D341Med (cell line): ENCODE data around the gene BAIAP2.

Source experiments
- DNase-seq: peaks from one replicate; pipeline ENCODE4 v3.0.0; 2012; ENCODE audit warnings: low spot score

The BAIAP2 gene

DNA sequence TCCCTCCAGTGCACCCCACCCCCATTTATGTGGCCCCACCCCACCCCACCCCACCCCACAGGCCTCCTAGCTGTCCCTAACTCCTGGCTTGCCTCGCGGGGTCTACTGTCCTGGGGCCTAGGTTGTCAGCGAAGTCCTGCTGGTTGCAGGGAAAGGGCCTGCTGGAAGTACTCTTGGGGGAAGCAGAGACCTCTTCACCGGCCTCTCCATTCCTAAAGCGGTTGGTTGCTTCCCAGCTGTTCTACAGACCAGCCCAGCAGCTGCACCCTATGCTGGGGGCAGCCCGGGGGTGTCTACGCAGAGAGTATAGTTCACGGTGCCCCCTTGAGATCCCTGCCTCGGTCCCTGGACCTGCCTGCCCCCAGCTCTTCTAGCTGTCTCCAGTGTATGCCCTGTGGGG is 56.2 kb downstream of the BAIAP2 start:
- DNase-seq = no peak

DNA sequence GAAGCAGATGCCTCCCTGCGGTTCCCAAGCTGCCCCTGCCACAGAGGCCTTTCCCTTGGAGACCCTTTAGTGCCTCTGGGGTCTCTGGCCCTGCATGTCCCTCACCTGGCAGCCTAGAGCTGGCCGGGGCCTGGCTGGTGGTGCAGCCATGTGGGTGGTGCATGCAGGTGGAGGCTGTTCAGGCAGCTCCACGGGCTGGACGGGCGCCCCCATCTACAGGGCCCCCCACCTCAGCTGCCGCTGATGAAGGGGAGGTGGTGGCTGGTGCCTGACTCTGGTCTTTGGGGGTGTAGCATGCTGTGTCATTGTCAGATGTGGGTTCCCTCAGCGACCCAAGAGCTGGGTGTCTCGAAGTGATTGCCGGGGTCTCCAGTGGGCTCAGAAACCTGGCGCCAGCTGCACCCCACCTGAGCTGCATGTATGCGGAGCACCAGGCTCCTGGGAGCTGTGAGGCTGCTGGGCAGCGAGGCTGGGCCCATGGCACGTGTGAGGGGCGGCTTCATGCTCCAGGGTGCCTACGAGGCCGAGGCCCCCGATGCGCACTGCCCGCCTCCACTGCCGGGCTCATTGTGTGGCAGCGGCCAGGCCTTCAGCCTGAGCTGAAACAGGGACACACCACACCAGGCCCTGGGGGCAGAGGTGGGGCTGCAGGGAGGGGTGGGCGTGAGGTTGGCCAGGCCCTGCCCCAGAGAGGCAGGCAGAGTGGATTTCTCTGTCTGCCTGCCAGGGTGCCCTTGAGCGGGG is 57.0 kb downstream of the BAIAP2 start:
- no peak for DNase-seq

DNA sequence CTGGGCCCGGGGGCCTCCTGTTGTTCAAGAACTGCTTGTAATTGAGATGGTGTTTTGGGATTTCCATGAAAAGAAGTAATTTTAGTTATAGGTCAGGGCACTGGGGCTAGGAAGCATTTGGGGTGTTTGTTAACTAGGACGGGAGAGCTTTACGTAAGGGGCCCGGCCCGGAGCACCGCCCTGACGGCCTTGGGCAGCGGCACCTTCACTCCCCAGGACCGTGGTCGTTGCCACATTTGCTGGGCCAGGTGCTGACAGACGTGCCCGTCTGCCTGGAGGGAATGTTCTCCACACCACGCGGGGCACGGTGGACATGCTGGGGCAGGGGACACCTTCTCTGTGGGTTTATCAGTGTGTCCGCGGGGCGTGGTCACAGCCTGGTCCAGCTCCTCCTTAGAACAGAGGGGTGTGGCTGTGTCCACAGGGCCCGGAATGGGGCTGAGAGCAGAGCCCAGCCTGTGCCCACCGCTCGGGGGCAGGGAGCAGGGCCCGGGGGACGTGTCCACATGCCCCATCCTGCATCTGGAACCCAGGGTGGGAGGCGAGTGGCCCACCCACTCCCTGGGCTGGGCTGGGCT is 57.7 kb downstream of the BAIAP2 start:
- no peak for DNase-seq

DNA sequence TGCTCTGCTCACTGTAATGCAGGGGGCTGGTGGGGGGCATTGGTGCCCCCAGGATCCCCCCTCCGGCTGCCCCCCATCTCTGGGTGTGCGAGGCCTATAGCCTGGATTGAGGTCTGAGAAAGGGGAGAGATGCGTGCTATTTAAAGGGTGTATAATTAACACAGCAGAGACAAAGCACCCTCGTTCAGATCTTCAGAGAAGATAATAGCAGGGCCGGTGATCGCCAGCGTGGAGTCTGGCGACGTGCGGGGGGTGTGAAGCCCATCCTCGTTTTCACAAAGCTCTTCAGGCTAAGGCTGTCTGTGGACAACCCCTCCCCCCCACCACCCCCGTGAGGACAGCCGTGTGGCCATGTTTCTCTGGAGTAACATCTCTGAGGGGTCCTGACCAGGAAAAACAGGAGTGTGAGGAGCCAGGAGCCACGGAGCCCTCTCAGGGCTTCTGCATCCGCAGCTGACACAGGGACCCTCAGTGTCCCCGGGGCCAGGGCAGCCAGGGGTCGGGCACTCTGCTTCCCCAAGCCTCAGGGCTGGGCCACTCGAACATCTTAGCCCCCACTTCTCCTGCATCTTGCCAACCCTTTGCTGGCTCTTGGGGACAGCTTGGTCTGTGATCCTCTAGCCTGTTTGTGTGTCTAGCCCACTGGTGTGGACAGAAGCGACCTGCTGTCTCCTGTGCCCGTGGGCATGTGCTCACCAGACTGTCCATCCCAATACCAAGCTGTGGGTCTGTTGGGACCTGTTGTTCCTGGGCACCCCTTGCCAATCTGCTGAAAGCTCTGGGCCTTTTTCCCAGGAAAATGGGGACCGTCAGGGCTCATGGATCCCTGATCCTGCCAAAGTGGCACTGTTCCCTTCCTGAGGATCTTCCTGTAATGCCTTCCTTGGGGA is 58.9 kb downstream of the BAIAP2 start:
- DNase-seq = no peak

DNA sequence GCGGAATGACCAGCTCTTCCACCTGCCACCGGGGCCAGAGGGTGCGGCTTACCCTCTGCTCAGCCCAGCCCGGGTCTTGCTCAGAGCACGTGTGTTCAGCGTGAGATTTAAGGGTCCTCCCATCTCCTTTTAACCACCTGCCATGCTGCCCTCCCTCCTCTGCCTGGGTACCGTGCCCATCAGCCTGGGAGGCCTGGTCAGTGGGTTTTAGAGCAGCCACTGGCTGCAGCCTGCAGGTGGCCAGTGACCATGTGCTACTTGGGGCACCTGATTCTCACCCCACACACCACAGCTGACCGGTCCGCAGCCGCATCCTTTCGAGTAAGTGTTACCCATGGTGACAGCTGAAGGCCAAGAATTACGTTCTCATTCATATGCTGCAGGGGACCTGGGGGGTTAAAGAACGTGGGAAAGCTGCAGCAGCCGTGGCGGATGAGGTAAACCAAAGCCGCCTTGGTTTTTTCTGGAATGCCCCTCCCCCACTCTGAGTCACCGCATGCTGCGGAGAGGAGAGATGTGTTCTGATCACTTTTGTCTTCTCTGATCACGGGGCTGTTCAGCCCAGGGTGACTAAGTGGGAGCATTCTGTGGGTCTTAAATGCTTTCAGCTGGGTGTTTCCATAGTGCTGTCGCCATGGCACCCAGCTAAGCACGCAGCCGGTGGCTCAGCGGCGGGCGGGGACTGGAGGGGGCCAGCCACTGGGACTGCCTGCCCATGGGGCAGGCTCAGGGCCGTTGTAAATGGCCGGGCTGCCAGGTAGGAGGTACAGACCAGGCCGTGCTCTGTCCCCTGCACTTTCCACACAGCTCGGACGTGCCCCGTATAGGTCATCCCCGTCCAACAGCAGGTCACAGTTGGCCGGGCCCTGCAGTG is 59.8 kb downstream of the BAIAP2 start:
- peak; percentile 93 for DNase-seq

DNA sequence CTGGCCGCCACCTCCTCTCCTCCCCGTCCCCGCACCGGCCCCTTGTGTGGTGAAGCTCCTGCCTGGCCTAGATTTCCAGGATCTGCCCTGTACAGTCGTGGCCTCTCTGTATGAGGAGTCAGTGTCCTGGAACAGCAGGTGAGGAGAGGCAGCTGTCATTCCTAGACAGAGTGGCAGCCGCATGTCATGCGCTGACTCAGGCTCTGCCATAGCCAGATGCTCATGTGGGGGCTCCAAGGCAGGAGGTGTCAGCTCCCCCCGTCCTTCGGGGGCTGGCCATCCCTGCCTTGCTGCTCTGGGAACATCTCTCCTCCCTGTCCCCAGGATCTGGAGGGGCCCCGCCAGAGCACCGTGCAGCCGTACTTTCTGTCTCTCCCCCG is 60.4 kb downstream of the BAIAP2 start:
- DNase-seq = no peak

DNA sequence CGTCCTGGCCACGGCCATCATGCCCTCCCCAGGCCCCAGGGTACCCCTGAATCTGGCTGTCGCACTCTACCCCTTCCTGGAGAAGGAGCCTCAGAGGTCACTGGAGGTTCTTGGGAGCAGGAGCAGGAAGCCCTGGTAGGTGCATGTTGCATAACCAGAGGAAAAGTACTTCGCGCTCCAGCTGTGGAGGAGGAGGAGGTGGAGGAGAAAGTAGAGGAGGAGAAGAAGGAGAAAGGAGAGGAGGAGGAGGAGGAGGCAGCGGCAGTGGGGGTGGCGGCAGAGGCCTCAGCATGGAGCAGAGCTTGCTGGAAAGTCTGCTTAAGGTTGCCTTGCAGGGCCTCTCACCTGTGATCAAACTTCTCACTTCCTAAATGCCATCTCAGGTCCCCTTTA is 61.8 kb downstream of the BAIAP2 start:
- DNase-seq = no peak

DNA sequence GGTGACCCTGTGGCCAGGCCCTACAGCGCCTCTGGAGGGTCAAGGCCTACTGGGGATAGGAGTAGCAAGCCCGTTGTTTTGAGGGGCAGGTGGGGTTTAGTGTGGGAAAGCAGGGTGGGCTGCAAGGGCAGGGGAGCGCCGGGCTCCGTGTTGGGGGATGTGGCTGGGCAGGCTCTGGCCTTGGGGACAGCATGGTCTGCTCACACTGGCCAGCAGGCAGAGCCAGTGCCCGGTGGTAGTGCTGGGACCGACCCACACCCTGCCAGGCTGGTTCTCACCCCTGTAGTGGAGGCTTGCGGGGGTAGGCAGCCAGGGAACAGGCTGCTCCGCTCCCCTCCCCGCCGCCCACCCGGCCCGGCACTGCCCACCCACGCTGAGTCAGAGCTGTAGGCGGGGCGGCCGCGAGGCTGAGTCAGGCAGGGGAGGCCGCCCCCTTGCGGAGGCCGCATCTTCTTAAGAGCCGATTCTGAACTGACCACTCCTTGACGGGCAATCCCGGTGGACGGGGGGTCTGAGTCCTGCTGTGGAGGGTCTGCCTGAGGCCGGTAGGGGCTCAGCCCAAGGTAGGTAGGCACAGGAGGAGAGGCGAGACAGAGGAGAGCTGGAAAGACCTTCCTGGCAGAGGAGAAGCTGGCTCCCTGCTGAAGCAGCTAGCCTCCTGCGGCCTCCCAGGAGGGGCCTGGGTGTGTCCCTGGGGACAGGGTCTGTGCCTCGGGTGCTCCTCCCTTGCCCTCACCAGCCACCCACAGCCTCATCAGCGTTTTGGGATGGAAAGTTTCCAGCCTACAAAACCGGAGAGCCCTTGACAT is 62.4 kb downstream of the BAIAP2 start:
- no peak for DNase-seq

DNA sequence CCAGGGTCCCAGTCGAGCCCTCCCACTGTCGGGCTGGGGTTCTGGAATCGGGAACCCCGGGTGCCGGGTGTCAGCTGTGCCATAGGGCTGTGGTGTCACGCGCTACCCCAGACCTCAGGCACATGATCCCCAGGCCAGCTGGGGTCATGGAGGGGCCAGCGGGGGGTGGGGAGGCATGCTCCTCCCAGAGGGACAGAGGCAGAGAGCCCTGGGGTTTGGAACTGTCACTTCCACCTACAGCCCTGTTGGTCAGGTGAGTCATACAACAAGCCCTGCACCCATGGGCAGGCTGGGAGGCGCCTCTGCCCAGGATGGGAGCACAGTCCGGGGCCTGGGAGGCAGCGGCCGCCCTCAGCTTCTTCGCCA is 63.0 kb downstream of the BAIAP2 start:
- DNase-seq = no peak

DNA sequence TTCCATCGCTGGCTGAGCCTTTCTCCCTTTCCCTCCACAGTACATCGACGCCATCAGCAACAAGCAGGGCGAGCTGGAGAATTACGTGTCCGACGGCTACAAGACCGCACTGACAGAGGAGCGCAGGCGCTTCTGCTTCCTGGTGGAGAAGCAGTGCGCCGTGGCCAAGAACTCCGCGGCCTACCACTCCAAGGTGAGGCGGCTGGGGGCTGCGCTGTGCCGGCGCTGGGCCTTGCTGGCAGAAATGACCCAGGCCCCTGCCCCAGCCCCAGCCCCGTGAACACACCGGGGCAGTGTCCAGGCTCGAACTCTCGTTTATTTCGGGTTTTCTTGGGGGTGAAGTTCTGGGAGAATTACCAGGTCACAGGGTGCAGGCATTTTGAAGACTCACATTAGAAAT is 64.9 kb downstream of the BAIAP2 start:
- no peak for DNase-seq

DNA sequence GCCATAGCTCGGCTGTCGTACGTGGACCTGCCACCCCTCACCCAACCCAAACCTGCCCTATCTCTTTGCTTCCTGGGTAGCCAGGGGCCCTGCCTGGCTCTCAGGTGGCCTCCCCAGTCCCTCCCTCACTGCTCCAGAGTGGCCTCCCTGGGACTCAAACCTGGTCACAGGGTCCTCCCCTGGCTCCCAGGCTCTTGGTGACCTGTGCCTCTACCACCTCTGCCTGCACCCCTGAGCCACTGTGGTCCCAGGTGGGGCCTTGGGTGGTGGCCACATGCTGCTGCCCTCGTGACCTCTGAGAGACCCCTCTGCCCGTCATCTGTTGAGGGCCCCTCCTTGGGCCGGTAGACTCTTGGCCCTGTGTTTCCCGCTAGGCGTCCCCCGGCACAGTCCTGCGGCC is 65.7 kb downstream of the BAIAP2 start:
- DNase-seq = no peak

DNA sequence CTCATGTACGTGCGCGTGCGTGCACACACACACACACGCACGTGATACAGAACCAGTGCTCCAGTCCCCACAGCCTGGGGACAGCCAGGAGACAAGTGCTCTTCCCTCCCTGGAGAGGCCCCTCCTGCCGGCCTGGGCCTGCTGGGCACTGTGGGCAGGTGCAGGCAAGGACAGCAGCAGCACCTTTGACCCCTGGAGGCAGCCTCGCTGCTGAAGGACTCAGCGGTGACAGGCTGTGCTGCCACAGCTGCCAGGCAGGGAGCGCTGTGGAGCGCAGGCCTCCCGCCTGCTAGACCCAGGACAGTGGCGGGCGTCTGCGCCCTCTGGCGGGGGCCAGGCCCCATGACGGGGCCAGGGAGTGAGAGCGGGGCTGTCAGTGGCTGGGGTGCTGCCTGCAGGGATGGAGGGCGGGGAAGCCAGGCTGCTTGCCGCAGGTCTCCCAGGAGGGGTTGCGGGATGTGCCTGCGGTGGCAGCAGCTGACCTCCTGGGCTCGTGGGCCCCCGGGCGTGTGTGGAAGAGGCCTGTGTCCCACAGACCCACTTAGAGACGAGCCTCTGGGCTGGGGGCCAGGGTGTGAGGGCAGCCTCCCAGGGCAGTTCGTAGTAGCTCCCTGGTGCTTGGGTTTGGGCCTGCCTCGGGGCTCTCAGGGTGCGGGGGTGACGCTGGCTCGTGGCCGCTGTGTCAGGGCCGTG is 66.8 kb downstream of the BAIAP2 start:
- peak; percentile 99 for DNase-seq

DNA sequence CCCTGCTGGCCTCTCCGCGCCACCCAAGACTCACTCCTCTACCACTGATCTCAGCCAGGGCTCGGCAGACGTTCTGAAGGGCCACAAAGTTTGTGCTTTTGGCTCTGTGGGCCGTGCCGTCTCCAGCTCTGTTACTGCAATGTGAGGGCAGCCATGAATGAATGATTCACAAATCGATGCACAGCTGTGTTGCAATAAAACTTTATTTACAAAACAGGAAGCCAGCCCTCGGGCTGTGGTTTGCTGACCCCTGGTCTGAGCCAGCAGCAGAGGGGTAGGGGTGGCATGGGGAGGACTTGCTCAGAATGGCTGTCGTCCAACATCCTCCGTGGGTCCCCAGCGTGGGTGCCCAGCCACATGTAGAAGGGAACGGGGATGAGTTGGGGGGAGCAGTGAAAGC is 67.4 kb downstream of the BAIAP2 start:
- DNase-seq = no peak

DNA sequence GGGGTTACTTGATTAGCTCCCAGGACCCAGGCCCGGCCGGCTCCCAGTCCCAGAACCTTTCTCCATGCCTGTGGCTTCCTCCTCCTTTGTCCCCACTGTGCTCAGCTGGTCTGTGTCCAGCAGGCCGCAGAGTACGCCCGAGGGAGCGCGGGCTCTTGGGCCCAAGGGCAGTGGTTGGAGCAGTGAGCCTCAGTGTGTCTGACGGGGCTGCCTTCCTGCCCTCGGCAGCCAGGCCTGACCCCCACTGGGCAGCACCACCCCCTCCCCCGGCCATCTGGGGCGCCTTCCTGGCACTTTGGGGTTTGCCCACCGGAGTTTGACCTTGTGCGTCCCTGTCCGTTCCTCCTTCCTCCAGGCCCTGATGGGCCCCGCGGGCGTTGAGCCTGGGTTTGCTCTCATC is 67.9 kb downstream of the BAIAP2 start:
- no peak for DNase-seq

DNA sequence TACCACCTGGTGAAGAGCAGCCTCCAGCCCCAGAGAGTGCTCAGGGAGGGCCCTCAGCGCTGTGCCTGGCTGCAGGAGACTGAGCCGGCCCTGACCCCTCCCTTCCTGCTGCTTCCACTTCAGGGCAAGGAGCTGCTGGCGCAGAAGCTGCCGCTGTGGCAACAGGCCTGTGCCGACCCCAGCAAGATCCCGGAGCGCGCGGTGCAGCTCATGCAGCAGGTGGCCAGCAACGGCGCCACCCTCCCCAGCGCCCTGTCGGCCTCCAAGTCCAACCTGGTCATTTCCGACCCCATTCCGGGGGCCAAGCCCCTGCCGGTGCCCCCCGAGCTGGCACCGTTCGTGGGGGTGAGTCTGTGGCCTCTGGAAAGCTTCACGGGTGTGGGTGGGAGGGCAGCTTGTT is 68.4 kb downstream of the BAIAP2 start:
- no peak for DNase-seq

DNA sequence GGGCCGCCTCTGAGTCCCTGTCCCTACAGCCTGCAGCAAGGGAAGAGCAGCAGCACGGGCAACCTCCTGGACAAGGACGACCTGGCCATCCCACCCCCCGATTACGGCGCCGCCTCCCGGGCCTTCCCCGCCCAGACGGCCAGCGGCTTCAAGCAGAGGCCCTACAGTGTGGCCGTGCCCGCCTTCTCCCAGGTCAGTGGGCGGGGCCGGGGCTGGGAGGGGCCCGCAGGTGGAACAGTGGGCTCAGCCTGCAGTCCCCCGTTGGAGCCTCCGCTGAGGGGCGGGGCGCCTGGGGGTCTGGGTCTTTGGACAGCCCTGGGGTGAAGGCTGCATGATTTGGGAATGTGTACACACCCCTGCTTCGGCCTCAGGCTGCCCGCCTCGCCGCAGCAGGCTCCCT is 71.8 kb downstream of the BAIAP2 start:
- DNase-seq = no peak

DNA sequence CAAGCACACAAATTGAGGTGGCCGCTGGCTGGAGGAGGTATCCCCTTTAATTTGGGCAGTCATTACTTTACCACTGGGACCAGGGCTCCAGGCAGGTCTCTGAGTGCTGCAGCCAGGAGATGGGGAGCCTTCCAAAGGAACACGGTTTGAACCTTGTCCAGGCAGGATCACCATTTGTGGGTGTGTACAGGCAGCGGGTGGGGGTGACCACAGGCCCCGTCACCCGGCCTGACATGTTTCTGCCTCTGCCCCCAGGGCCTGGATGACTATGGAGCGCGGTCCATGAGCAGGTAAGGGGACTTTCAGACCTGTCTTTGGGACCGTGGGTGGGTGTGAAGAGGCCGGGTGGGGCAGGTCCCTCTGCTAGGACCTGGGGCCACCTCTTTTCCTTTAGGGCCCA is 73.3 kb downstream of the BAIAP2 start:
- no peak for DNase-seq

DNA sequence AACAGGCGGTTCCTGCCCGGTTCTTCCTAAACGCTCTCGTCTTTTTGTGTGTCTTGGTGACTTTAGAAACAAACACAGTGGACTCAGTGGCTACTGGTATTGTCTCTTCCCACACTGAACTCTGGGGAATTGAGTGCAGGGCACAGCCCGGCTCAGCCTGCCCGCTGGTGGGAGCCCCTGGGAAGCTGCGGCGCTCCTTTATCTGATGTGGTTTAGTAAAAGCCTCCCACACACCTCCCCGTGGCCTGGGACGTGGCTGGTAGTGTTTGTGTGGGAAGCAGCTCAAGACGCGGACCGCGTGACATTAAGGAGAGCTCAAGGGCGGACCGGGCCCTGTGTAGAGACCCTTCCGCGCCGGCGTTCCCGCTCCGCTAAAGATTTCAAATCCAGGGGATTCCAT is 75.0 kb downstream of the BAIAP2 start:
- DNase-seq = no peak

DNA sequence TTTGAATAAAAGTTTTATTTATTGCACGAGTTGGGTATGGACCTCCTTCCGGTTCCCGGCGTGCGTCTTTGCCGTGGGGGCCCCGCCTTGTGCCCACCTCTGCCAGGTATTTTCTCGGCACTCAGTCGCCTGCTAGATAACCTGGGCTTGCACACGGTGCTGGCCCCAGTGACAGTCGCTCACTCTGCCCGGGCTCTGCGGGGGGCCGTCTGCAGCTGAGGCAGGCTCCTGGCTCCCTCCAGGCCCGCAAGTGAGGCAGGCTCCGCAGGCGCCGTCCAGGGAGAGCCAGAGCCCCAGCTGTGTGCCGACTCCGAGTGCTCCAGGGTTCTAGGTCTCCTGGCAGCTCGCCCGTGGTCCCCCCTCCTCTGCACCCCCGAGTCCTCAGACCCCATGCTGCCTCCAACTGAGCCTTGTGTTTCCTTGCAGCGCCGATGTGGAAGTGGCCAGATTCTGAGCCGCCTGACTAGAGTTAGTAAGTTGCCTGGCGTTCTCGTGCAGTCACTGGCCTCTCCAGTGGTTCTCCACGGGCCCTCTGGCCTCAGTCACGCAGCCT is 75.6 kb downstream of the BAIAP2 start:
- no peak for DNase-seq

DNA sequence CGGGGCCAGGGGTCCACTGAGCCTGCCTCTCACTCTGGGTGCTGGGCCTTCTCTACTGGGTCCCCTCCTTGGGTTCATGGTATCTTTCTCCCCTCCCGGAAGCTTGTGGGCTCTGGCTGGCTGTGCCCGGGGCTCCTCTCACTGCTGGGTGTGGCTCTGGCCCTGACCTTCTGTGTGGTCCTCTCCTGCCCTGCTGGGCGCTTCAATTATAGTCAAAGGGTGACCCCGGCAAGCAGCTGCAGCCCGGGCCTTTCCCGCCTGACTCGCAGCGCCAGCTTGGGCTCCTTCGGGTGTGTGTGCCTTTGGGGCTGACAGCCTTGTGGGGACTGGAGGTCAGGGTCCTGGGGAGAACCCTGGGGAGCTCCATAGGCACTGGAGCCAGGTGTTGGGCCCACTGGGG is 76.1 kb downstream of the BAIAP2 start:
- DNase-seq = no peak

DNA sequence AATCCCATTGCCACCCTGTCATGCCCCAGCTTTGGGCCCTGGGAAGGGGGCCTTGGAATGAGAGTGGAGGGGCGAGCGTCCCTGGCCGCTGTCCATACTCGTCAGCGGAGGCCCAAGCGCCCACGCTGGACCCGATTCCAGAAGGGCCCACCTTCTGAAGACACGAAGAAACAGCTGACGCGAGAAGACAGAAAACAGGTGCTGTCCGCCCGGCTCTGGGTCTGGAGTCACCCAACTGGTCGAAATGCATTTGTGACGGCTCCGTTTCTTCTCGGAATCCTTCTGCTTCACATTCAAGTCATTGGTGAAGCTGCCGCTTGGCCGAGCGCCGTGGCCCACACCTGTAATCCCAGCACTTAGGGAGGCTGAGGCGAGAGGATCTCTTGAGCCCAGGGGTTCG is 77.5 kb downstream of the BAIAP2 start:
- no peak for DNase-seq
